Measurements from ENCODE around the gene ANKRD11.
"Not testable (repeated sequence)": the region's sequence is repeated elsewhere in the genome, so short reads cannot be mapped to it uniquely, and the experiment has no call there.

The ANKRD11 gene

GRCh38 chr16:89425523-89425922 is 64.8 kb downstream of the ANKRD11 start:
- no peak for TF ChIP-seq CTCF (IDR thresholded peaks at IDR 0.05)
- no peaks in the 10 kb centered on the region for H3K9me3 ChIP-seq (ENCODE audit: control insufficient read depth, low read length)
- peaks cover 2% of the 10 kb centered on the region for H3K4me1 ChIP-seq
- H3K27ac ChIP-seq: no peak overlapping the region
- no peaks in the 10 kb centered on the region for H3K27me3 ChIP-seq (ENCODE audit: control insufficient read depth, insufficient read depth, low read length)
- H3K4me3 ChIP-seq (ENCODE audit: low read depth, low read length): no peak overlapping the region
- peaks cover 69% of the 10 kb centered on the region for H3K79me2 ChIP-seq
- H3K4me2 ChIP-seq (ENCODE audit: low read length): no peak overlapping the region
- no peak overlapping the region for H2AFZ ChIP-seq
- H3K9ac ChIP-seq: no peak overlapping the region
- no peaks in the 10 kb centered on the region for H3K36me3 ChIP-seq (ENCODE audit: control insufficient read depth, insufficient read depth, low read length)

- Histone ChIP-seq H3K4me2 (ENCODE audit: low read length) (no peak overlapping the region), H3K27me3 (ENCODE audit: control insufficient read depth, insufficient read depth, low read length) (no peaks in the 10 kb centered on the region), H3K9me3 (ENCODE audit: control insufficient read depth, low read length) (no peaks in the 10 kb centered on the region), H3K27ac (no peak overlapping the region), H3K4me3 (ENCODE audit: low read depth, low read length) (no peak overlapping the region), H3K36me3 (ENCODE audit: control insufficient read depth, insufficient read depth, low read length) (no peaks in the 10 kb centered on the region), H2AFZ (no peak overlapping the region), H3K79me2 (peaks cover 78% of the 10 kb centered on the region), H3K9ac (no peak overlapping the region), H3K4me1 (no peaks in the 10 kb centered on the region)
- TF ChIP-seq CTCF (IDR thresholded peaks at IDR 0.05): no peak
Observed at GRCh38 chr16:89423681-89424260, 66.6 kb downstream of the ANKRD11 start.

- H3K9ac ChIP-seq: no peak overlapping the region
- H3K79me2 ChIP-seq: peaks cover 78% of the 10 kb centered on the region
- peak overlapping the region; percentile 9 for H3K27ac ChIP-seq
- H3K27me3 ChIP-seq (ENCODE audit: control insufficient read depth, insufficient read depth, low read length): no peaks in the 10 kb centered on the region
- no peaks in the 10 kb centered on the region for H3K36me3 ChIP-seq (ENCODE audit: control insufficient read depth, insufficient read depth, low read length)
- TF ChIP-seq CTCF (IDR thresholded peaks at IDR 0.05): no peak
- no peaks in the 10 kb centered on the region for H3K4me1 ChIP-seq
- H3K4me2 ChIP-seq (ENCODE audit: low read length): no peak overlapping the region
- H3K4me3 ChIP-seq (ENCODE audit: low read depth, low read length): no peak overlapping the region
- H3K9me3 ChIP-seq (ENCODE audit: control insufficient read depth, low read length): no peaks in the 10 kb centered on the region
- no peak overlapping the region for H2AFZ ChIP-seq
Observed at GRCh38 chr16:89422905-89423630, 67.3 kb downstream of the ANKRD11 start.

GRCh38 chr16:89422527-89422904 is 67.8 kb downstream of the ANKRD11 start:
- Histone ChIP-seq H3K27me3 (ENCODE audit: control insufficient read depth, insufficient read depth, low read length) (no peaks in the 10 kb centered on the region), H3K4me1 (no peaks in the 10 kb centered on the region), H3K9ac (no peak overlapping the region), H3K27ac (peak overlapping the region; percentile 9), H3K79me2 (peaks cover 82% of the 10 kb centered on the region), H3K36me3 (ENCODE audit: control insufficient read depth, insufficient read depth, low read length) (no peaks in the 10 kb centered on the region), H2AFZ (no peak overlapping the region), H3K4me2 (ENCODE audit: low read length) (no peak overlapping the region), H3K9me3 (ENCODE audit: control insufficient read depth, low read length) (no peaks in the 10 kb centered on the region), H3K4me3 (ENCODE audit: low read depth, low read length) (no peak overlapping the region)
- no peak for TF ChIP-seq CTCF (IDR thresholded peaks at IDR 0.05)

GRCh38 chr16:89421300-89421699 is 69.1 kb downstream of the ANKRD11 start:
- not testable (repeated sequence) for H3K27me3 ChIP-seq (ENCODE audit: control insufficient read depth, insufficient read depth, low read length); H2AFZ ChIP-seq; H3K4me2 ChIP-seq (ENCODE audit: low read length); H3K4me3 ChIP-seq (ENCODE audit: low read depth, low read length); H3K9me3 ChIP-seq (ENCODE audit: control insufficient read depth, low read length); H3K9ac ChIP-seq; H3K36me3 ChIP-seq (ENCODE audit: control insufficient read depth, insufficient read depth, low read length); H3K27ac ChIP-seq; H3K4me1 ChIP-seq
- H3K79me2 ChIP-seq: peaks cover 85% of the 10 kb centered on the region

Data from parathyroid adenoma (tissue), 2 donors.